HL-60 (cell line): ENCODE results near the gene ADAMTS3.

Experiments
- DNase-seq, 2 experiments: peaks; one replicate each; pipeline ENCODE4 v3.0.0-alpha.2; 2010 to 2020; ENCODE audit warnings: low read depth in 1 of 2, low spot score in 1 of 2
- H3K27ac ChIP-seq: fragments of 250-450 bp; sonication (Bioruptor Pico); replicated peaks from 2 replicates; pipeline ENCODE4 v1.5.1; 2020; ENCODE audit warnings: mild to moderate bottlenecking, moderate library complexity
- H3K27me3 ChIP-seq: fragments of 250-450 bp; sonication (Bioruptor Pico); 2 replicates; pipeline ENCODE4 v1.5.1; 2021; ENCODE audit warnings: mild to moderate bottlenecking, moderate library complexity; ENCODE audit not compliant: insufficient read depth, poor library complexity, severe bottlenecking
- H3K4me3 ChIP-seq: replicated peaks from 2 replicates; pipeline ENCODE4 v1.5.1; 2011; ENCODE audit warnings: mild to moderate bottlenecking, control low read depth, low read length; ENCODE audit not compliant: insufficient read depth
- CTCF ChIP-seq: IDR thresholded peaks from one replicate; pipeline ENCODE4 v1.5.1; 2011; ENCODE audit warnings: low read length, control low read depth, inconsistent platforms; ENCODE audit not compliant: insufficient read depth
- GABPA ChIP-seq: IDR thresholded peaks from 2 replicates; pipeline ENCODE4 v1.6.1; 2012; ENCODE audit warnings: low read depth
- POLR2AphosphoS5 ChIP-seq: IDR thresholded peaks from 2 replicates; pipeline ENCODE4 v1.6.1; 2012; ENCODE audit warnings: low read depth
- REST ChIP-seq: IDR thresholded peaks from 2 replicates; pipeline ENCODE4 v1.6.1; 2012; ENCODE audit warnings: low read depth; ENCODE audit not compliant: insufficient replicate concordance
- SPI1 ChIP-seq: IDR thresholded peaks from 2 replicates; pipeline ENCODE4 v1.6.1; 2012; ENCODE audit warnings: low read depth, mild to moderate bottlenecking, borderline replicate concordance

ADAMTS3 gene

GRCh38 chr4:72326692-72327632, 242.1 kb downstream of the ADAMTS3 start:
- no peaks in the 10 kb centered on the region for H3K27me3 ChIP-seq
- no peak overlapping the region for H3K27ac ChIP-seq
- TF ChIP-seq GABPA (no peak), CTCF (peak; percentile 20)
- H3K4me3 ChIP-seq: no peak overlapping the region
- no peak for DNase-seq

DNA sequence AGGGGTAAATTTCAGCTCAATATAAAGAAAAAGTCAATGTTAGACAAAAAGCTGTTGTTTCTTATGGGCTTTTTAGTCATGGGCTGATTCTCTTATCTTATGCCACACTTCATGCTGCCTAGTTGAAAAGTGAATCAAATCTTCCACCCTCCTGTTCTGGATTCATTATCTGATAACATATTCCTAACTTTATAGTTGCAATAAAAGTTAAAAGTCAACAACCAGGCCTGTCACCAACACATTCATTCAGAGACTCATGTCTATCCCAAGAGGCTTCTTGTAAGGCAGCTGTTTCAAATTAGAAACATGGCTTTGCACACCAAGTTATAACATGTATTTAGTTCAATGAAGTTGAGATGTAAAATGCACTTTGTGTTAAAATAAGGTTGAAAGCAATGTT, 243.8 kb downstream of the ADAMTS3 start:
- H3K27ac ChIP-seq: no peak overlapping the region
- no peak overlapping the region for H3K4me3 ChIP-seq
- no peaks in the 10 kb centered on the region for H3K27me3 ChIP-seq
- TF ChIP-seq CTCF (no peak), POLR2AphosphoS5 (no peak), SPI1 (no peak), REST (no peak), GABPA (no peak)
- DNase-seq: no peak

- no peak for TF ChIP-seq GABPA
- TF ChIP-seq CTCF: no peak
- TF ChIP-seq REST: no peak
- TF ChIP-seq SPI1: no peak
- no peak for TF ChIP-seq POLR2AphosphoS5
- no peak overlapping the region for H3K27ac ChIP-seq
Observed at GRCh38 chr4:72323227-72323626, 245.8 kb downstream of the ADAMTS3 start.

More at GRCh38 chr4:72323227-72323626, 245.8 kb downstream of the ADAMTS3 start:
- Histone ChIP-seq H3K4me3 (no peak overlapping the region), H3K27me3 (no peaks in the 10 kb centered on the region)
- DNase-seq: no peak
